NOMO-1 treated with DMSO at 0.1 percent for 48 hours (cell line): ENCODE results near the gene RHBDL1.

Source experiments
- DNase-seq: peaks from one replicate; lab custom pipeline; 2025; ENCODE audit not compliant: unreplicated experiment; lab: John Stamatoyannopoulos, UW

Gene RHBDL1

DNA sequence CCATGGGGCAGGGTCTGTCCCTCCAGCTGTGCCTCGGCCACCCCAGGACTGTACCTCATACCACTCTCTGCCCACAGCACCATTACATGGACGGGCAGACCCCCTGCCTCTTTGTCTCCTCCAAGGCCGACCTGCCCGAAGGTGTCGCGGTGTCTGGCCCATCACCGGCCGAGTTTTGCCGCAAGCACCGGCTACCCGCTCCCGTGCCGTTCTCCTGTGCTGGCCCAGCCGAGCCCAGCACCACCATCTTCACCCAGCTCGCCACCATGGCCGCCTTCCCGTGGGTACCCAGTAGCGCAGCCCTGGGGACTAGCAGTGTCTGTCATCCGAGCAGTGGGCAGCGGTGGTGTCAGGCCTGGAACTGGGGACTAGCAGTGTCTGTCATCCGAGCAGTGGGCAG lies 2.6 kb upstream of the RHBDL1 start:
- no peak for DNase-seq

DNA sequence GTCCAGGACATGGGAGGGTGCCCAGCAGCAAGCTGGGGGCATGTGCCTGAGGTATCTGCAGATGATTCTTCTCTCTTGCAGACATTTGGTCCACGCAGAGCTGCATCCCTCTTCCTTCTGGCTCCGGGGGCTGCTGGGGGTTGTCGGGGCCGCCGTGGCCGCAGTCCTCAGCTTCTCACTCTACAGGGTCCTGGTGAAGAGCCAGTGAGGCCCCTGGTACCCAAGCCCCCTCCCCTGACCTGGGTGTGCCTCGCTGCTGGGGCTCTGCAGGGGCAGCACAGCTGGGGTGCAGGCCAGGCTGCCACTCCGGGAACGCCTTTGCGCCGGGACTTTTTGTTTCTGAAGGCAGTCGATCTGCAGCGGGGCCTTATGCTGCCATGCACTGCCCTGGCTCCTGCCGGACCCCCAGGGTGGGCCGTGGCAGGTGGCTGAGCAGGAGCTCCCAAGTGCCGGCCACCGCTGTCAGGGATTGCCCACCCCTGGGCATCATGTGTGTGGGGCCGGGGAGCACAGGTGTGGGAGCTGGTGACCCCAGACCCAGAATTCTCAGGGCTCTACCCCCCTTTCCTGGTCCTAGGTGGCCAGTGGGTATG lies 2.0 kb upstream of the RHBDL1 start:
- no peak for DNase-seq

DNA sequence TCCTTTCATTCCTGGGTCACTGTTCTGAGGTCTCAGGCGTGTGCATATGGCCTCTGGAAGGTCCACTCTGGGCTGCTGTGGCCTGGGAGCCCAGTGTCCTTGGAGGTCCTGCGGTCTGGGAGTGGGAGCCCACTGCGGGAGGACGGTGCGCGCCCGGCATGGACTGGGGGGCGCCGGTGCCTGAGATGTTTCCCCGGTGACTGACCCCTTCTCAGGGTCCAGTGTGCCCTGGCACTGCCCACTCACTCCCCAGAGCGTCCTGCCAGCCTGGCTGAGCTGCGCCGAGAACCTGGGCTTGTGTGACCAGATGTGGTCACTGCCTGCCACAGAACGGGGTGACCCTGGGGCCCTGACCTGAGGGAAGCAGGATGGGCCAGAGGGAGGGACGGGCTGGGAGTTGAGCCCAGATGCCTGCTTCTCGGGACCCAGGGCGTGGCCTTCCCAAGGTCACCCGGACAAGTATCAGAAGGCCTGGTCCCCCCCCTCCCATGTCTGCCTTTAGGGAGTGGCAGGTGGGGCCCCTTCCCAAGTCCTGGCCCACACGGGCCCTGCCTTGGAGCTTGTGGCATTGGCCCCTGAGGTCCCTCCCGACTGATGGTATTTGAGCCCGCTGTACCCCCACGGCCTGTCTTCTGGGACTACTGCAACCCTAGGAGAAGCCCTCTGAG lies 1.1 kb upstream of the RHBDL1 start:
- no peak for DNase-seq

DNA sequence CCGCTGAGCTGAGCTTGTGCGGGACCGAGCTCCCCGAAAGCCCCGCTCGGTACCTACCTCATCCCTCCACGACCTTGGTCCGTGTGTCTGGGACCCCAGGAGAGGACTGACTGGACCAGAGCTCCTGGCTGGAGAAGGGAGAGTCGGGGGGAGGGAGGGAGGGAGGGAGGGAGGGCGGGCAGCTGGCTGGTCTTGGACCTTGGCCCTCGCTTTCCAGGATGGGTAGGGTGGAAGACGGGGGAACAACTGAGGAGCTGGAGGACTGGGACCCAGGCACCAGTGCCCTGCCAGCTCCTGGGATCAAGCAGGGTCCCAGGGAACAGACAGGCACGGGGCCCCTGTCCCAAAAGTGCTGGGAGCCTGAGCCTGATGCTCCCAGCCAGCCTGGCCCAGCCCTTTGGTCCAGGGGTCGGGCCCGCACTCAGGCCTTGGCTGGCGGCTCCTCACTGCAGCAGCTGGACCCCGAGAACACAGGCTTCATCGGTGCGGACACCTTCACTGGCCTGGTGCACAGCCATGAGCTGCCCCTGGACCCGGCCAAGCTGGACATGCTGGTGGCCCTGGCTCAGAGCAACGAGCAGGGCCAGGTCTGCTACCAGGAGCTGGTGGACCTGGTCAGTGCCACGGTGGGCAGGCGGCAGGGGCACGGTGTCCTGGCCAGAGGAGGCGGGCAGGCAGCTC lies 553 bp downstream of the RHBDL1 start:
- DNase-seq: no peak

DNA sequence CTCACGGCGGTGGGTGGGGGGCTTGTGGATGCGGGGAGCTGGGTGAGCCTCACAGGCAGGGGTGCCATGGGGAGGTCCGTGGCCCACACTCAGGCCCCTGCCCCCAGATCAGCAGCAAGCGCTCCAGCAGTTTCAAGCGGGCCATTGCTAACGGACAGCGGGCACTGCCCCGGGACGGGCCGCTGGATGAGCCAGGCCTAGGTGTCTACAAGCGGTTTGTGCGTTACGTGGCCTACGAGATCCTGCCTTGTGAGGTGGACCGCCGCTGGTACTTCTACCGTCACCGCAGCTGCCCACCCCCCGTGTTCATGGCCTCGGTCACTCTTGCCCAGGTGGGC lies 1.1 kb downstream of the RHBDL1 start:
- no peak for DNase-seq

DNA sequence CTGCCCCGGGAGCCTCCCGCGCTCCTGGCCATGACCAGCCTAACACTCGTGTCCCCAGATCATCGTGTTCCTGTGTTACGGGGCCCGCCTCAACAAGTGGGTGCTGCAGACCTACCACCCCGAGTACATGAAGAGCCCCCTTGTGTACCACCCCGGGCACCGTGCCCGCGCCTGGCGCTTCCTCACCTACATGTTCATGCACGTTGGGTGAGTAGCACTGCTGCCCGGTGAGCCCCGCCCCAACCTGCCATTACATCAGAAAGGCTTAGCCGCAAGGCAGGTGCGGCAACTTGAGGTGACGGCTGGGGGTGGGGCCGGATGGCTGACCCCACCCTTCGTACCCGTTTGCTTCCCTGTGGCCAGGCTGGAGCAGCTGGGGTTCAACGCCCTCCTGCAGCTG lies 1.4 kb downstream of the RHBDL1 start:
- no peak for DNase-seq

DNA sequence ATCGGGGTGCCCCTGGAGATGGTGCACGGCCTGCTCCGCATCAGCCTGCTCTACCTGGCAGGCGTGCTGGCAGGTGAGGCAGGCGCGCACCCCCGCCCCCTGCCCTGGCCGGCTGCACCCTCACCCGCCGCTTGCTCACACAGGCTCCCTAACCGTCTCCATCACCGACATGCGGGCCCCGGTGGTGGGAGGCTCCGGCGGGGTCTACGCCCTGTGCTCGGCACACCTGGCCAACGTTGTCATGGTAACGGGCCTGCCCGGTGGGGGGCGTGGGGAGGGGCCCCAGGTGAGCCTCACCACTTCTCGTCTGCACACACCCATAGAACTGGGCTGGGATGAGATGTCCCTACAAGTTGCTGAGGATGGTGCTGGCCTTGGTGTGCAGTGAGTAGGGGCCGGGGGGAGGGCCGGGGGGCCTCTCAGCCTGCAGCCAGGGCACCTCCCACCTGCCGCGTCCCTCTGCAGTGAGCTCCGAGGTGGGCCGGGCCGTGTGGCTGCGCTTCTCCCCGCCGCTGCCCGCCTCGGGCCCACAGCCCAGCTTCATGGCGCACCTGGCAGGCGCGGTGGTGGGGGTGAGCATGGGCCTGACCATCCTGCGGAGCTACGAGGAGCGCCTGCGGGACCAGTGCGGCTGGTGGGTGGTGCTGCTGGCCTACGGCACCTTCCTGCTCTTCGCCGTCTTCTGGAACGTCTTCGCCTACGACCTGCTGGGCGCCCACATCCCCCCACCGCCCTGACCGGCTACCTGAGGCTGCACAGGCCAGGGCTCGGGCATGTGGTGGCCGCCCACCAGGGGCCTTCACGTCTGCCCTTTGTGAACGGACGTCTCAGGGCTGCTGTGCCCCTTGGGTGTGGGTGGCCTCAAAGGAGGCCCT lies 2.1 kb downstream of the RHBDL1 start:
- DNase-seq: no peak

DNA sequence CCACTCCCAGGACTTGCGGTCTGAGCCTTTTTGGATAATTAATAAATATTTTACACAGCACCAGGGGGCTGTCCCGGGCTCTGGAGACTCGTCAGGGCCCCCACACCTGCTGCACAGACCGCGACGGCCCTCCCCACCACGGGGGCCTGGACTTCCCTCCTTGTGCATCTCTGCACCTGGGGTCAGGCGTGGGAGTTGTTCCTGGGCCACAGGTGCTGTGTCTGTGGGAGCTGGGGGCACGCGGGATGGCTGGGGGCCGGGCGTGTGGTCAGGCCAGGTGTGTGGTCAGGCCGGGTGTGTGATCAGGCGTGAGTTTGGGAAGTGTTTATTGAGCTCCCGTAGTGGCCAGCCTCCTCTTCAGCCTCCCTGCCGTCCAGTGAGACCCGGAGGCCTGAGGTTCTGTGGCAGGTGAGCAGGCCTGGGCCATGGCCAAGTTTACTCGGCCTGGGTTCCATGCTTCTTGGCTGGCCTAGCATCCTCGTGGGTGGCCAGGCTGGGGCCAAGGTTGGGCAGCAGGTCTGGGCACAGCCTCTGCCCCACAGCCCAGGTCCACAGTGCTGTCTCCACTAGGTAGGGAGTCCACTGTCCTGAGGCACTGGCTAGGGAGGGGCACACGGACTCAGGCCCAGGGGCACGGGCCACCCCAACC lies 2.9 kb downstream of the RHBDL1 start:
- no peak for DNase-seq

DNA sequence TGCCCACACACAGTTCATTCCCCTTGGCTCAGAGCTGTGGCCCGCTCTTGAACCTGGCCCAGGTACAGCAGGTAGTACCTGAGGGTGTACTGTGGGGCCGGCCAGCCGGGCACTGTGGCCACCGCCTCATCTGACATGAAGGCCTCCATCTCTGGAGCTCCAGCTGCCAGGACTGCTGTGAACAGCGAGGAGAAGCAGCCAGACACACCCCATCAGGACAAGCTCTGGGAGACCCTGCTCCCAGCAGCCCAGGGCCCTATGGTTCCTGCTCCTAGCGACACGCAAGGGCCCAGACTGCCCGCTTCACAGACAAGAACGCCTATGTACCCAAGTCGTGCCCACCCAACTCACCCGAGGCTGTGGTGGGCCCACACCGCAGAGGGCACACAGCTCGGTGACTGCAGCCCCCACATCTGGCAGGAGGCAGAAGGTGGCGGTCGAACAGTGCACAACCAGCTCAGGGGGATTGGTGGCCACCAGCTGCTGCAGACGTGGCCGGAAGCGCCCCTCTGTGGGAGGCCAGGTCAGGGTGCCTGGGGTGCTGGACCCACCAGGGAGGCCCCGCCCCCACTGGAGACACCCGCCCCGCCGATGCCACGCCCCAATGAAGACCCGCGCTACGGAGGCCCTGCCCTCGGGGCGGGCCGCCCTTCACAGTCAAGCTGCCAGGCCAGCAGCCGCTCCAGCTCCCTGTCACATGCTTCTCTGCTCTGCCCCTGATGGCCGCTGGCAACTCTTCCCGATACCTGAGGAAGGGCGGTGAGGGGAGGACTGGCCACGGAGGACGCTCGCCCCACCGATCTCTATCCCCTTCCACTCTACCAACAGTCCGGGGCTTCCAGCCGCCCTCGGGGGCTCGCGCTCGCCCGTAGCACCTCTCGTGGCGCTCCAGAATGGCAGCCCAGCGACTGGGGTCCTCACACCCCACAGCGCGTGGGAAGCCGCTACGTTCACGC lies 3.7 kb downstream of the RHBDL1 start:
- DNase-seq: peak; percentile 49

DNA sequence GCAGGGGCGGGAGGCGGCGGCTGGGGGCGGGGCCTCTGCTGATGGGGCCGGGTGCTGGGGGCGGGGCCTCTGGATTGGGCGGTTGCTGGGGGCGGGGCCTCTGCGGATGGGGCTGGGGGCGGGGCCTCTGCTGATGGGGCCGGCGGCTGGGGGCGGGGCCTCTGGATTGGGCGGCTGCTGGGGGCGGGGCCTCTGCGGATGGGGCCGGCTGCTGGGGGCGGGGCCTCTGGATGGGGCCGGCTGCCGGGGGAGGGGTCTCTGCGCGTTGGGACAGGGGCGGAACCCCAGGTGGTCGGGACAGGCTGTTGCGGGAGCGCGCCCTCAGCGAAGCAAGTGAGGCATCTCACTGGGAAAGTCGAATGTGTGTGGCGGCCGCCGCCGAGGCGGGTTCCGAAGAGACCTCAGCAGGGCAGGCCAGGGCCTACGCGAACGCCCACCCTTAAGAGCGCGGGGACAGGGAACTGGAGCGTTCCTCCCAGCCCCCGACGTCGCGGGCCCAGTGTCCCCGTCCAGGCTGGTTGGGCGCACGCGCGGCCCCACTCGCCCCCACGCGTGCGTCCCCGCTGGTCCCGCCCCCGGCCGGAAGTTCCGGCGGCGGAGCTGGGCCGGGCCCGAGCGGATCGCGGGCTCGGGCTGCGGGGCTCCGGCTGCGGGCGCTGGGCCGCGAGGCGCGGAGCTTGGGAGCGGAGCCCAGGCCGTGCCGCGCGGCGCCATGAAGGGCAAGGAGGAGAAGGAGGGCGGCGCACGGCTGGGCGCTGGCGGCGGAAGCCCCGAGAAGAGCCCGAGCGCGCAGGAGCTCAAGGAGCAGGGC lies 4.5 kb downstream of the RHBDL1 start, which contains the start of gene STUB1:
Gene STUB1 (plus strand): TSS at position 597 of the 811 bp plus-strand sequence. CDS start 116 bp downstream, at position 713.
- peak; percentile 66 for DNase-seq

DNA sequence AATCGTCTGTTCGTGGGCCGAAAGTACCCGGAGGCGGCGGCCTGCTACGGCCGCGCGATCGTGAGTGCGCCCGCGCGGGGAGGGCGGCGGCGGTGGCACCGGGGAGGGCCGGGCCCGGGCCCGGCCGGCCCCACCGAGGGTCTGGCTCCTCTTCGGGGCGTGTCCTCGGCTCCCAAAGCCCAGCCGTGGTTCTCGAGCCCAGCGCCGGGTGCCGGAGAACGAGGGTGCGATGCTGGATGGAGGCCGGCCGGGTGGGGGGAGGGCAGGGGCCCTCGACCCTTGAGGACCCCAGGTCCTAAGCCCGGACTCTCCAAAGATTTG lies 5.1 kb downstream of the RHBDL1 start:
- DNase-seq: no peak

DNA sequence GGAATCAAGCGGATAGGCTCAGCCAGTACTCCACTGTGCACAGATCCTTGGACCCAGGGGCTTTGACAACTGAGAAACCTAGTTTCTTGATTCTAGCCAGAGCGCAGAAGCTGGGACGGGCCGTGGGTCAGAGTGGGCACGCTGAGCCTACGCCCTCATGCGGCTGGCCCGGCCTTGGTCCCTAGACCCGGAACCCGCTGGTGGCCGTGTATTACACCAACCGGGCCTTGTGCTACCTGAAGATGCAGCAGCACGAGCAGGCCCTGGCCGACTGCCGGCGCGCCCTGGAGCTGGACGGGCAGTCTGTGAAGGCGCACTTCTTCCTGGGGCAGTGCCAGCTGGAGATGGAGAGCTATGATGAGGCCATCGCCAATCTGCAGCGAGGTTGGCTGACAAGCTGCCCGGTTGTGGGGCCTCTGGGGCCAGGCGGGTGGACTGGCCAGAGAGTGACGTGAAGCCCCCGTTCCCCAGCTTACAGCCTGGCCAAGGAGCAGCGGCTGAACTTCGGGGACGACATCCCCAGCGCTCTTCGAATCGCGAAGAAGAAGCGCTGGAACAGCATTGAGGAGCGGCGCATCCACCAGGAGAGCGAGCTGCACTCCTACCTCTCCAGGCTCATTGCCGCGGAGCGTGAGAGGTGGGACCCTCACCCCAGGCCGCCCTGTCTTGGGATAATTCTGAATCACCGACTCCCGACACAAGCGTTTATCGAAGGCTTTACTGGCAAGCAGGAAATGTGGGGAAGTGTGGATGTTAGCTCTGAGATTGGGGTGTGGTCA lies 5.7 kb downstream of the RHBDL1 start:
- DNase-seq: peak; percentile 34

DNA sequence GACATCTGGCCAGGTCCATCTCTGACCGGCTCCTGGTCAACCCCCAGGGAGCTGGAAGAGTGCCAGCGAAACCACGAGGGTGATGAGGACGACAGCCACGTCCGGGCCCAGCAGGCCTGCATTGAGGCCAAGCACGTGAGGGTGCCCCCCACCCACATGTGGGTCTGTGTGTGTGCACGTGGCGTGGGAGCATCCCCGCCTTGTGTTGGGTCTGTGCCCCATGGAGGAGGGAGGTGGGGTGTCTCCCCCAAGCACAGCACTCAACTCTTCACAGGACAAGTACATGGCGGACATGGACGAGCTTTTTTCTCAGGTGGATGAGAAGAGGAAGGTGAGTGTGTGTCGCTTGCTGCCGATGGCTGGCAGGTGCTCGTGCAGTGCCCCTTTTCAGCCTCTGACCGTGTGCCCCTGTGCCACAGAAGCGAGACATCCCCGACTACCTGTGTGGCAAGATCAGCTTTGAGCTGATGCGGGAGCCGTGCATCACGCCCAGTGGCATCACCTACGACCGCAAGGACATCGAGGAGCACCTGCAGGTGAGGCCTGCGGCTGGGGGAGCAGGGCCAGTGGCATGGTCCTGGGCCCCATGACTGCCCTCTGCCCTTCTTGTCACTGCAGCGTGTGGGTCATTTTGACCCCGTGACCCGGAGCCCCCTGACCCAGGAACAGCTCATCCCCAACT lies 6.4 kb downstream of the RHBDL1 start:
- DNase-seq: no peak

DNA sequence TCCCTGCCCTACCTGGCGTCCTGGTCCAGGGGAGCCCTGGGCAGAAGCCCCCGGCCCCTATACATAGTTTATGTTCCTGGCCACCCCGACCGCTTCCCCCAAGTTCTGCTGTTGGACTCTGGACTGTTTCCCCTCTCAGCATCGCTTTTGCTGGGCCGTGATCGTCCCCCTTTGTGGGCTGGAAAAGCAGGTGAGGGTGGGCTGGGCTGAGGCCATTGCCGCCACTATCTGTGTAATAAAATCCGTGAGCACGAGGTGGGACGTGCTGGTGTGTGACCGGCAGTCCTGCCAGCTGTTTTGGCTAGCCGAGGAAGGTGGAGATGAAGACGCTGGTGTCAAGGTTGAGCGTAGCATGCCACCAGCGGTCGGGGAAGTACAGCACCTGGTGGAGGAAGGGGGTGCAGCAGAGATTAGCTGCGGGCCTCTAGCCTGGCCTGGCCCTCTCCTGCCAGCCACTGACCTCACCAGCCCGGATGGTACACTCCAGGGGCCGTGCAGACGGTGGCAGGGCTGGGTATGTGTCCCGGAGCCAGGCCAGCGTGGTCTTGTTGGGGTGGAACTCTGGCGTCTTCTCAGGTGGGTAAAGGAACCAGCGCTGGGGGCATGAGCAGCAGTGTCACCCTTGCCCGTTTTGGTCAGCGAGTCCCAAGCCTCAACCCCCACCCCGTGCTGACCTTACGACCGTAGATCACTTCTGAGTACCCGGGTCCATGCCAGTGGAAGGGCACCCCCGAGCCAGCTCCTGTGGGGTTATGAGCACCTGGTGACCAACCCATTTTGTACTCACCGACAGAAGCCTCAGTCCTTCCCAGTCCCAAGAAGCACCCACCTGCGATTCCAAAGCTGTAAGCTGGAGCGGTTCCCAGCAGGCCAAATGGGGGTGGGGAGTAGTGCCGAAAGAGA lies 7.3 kb downstream of the RHBDL1 start:
- no peak for DNase-seq

DNA sequence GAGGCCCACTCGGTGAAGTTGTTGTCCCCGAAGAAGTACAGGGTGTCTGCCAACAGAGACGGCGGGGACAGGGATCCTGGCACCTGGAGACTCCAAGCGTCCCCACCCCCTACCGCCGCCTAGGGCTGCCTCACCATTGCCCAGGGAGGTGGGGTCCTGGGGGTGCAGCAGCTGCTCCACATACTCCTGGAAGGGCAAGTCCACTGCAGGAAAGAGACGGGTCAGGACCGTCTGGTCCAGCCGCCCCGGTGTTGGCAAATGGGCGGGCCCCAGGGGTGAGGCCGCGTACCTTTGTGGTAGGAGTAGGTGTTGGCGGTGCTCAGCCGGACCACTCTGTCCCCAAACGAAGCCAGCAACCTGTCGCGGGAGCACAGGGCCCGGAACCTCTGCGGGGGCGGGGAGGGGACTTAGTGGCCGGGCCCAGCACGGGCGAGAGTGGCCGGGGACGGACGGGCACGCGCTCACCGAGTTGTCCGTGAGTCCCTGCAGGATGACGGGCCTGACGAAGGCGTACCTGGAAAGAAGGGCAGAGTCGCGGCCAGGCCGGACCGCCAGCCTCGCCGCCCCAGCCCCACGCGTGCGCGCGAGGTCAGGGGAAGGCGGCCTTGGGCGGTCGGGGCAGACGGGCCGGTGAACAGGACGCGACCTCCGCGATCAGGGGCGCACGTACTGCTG lies 8.1 kb downstream of the RHBDL1 start:
- no peak for DNase-seq

DNA sequence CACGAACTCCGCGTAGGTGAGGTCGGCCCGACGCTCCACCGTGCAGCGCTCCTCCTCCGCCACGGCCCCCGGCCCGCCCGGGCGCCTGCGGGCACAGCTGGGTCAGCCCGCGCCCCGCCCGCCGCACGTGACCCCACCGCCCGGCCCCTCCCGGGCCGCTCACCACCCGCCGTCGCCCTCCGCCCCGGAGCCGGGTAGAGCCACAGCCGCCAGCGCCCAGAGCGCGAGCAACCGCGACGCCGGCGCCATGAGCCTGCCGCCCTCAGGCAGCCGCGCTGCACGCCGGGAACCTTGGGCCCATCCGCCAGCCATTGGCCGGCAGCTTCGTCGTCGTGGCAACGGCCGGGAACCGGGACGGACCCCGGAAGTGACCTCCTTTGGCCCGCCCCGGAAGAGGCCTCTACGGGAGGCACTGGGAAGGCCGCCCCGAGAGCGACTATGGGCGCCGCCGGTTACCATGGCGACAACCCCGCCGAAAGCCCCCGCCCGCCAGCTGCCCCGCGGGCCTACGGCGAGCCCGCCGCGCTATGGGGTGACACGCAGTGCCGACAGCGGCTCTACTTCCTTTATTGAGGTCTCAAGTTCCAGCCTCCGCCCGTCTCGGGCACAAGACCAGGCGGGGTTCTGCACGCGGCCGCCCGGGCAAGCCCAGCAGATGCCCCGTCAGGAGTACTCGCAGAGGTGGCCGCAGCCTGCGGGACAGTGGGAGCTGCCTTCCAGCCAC lies 8.8 kb downstream of the RHBDL1 start, which contains the start of gene JMJD8:
Gene JMJD8 (minus strand): TSS at position 264 of the 724 bp plus-strand sequence. CDS start 15 bp downstream, at position 249.
- DNase-seq: peak; percentile 88
